ENCODE measurements around the gene KRT75.
"Not testable (repeated sequence)": the region's sequence is repeated elsewhere in the genome, so short reads cannot be mapped to it uniquely, and the experiment has no call there.

Gene KRT75

DNA sequence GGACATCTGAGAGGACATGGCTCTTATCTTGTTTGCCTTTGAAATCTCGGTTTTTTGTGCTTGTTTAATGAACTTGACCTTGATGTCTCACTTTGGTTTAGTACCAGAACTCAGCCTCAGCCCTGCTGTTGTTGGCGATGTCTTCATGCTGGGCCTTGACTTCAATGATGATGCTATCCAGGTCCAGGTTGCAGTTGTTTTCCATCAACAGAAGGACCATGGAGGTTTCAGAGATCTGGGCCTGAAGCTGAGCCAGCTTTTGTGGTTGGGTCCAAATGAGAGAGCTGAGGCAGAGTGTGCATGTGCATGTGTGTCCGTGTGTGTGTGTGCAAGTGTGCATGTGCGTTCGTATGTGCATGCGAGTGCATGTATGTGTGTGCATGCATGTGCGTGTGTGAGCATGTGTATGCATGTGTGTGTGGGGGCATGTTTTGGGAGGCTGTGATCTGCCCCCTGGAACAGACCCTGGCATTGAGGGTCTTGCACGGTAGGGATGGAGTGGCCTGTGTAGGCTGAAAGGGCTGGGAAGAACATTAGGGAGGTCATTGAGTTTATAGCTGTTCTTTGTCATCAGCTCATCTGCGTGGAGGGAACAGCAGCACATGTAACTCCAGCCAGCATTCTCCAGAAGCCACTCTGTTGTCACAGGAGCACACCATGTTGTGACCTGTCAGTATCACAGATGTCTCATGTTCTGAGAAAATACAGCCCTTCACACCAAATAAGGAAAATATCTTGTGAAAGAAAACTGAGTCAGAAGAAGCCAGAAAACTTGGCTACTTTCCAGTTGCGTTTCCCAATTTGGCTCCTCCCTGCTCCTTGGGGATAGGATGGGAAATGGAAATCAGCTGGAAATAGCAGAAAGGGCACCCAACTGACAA lies 18.1 kb downstream of the KRT75 start:
- no peak for DNase-seq

DNA sequence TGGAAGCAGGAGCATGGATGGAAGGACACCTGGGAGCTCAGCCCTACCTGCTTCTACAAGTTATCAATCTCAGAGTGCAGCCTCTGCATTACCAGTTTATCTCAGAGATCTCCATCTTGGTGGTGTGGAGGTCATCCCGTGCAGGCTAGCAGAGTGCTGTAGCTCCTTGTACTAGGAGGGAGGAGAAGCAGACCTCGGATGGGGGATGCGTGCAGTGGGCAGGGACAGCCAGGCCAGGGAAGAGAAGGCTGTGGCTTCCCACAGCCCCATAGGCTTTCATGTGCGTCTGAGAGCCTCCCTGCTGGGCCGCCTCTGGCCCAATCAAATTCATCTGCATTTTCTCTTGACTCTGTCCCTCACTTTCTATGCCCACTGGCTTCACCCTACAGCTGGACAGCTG lies 19.2 kb downstream of the KRT75 start:
- DNase-seq = no peak

DNA sequence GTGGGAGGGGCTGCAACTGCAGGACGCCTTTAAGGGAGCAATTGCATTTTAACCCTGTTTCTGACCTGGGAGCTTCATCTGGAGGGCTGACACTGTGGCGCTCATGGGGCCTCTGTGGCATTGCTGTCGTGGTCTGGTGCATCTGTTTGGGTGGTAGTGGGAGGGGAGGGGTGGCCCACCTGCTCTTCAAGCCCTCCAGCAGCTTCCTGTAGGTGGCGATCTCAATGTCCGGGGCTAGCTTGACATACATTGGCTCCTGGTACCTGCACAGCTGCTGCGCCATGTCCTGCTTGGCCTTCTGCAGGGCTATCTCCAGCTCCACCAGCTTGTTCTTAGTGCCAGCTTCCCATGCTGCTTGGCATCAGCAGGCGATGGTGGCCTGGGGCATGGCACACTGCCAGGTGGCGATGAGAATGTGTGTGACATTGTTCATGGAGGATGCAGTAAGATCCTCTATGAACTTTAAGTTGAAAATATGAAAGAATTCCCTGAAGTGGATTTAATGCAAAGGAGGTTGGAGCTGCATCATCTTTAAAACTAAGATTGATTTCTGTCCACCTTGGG lies 20.3 kb downstream of the KRT75 start:
- no peak for DNase-seq

DNA sequence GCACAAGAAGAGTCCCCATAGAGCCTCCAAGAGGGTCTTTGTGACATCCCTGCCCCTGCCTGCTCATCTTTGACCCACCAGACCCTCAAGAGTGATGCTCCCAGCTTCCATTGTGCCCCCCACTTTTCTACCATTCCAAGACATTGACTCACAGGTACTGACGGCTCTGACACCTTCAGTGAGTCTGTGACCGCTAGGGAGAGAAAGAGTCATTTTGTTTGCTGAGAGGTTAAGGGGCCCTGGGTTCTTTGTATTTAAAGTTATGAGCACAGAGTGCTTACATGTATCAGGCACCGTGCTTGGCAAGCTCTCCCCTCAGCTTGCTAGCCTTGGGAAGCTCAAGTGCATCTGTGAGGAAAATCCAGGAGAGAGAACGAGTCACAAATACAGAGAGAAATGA lies 21.0 kb downstream of the KRT75 start:
- no peak for DNase-seq

DNA sequence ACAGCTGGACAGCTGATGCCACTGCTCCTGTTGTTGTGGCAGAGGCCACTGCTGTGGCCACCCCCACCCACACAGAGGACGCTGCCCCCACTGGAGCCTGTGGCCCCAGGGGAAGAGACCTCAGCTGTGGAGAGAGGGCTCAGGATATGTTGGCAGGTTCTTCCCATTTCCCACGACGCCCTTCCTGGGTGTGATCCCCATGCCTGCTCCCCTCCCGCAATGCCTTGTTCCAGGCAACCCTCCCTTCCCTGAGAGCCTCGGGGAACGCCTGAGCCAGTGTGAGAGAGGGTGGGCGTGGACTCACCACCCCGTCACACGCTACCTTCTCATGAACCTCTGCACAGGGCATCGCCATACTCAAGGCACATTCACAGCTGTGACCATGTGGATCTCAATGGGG lies 22.4 kb downstream of the KRT75 start:
- no peak for DNase-seq

DNA sequence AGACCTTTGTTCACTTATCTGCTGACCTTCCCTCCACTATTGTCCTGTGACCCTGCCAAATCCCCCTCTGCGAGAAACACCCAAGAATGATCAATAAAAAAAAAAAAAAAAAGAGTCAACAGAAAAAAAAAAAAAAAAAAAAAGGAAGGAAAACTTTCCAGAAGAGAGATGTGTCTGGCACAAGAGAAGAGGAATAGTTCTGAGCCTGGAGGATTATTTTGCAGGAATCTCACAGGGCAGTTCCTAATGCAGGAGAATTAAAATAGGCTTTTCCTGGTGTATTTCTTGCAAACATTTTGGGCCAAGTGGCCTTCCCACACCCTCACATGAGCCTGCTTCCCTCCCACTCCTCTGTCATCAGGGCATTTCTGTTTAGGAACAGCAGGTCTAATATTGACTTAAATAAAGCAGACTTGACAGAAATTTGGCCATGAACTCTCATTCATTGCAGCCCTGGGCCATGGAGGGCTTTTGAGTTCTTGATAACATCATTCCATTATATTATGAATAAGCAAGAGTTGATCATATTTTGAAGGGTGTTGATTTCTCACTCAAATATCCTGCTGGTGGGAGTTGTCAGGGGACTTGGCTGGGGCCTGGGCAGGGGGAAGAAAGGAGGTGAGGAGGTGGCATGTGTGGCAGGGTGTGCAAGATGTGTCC lies 23.5 kb downstream of the KRT75 start:
- DNase-seq = not testable (repeated sequence)

DNA sequence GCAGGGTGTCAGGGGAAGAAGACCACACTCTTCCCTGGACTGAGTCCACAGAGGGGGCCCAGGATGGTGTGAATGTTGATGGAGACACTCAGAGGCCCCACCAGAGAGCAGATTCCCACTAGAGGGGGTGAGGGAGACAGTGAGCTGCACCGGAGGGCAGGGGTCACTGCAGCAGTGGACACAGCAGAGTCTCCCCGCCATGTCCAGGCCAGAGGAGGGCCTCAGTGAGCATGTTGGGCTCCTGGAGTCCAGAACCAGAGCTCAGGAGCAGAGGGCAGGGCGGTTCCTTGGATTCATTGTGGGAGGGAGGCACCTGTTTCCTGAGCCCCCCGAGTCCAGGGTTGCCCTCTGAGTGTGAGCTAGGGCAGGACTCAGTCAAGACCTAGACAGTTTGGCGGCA lies 26.3 kb downstream of the KRT75 start:
- DNase-seq = no peak

DNA sequence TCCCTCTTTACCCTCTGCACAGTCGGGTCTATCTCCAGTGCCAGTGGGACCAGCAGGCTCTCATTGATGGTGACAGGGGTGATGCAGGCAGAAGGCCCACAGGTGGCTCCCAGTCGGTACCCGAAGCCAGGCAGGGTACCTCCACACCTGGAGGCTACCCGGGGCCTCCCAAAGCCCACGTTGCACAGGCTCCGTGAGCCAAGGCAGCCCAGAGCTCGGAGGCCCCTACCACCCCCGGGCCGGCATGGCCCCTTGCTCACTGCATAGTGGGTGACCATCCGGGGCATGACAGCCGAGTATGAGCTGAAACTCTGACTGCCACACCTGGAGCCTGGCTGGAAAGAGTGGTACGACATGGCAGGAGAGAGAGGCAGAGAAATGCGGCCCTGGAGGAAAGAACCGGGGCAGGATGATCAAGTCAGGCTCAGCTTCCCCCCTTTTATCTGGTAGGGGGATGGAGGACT lies 28.2 kb downstream of the KRT75 start, which contains the start of gene KRT82:
Gene KRT82, minus strand, starts transcription at position 414 of the 464 bp plus-strand sequence. Its CDS starts 58 bp downstream, at position 356.
- no peak for DNase-seq

DNA sequence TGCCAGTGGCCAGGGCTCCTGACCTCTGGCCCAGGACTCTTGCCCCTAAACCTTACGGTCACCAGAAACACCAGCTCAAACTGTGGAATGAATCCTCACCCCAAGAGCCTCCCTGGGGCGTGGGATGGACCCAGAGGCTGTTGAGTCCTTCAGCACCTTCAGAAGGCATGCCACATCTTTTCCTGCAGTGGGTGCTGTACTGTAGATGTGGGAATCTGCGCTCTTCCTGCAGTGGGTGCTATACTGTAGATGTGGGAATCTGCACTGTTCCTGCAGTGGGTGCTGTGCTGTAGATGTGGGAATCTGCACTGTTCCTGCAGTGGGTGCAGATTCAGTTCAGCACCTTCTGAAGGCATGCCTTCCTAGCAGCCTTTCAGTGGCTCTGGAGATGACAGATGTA lies 29.2 kb downstream of the KRT75 start:
- DNase-seq = no peak

DNA sequence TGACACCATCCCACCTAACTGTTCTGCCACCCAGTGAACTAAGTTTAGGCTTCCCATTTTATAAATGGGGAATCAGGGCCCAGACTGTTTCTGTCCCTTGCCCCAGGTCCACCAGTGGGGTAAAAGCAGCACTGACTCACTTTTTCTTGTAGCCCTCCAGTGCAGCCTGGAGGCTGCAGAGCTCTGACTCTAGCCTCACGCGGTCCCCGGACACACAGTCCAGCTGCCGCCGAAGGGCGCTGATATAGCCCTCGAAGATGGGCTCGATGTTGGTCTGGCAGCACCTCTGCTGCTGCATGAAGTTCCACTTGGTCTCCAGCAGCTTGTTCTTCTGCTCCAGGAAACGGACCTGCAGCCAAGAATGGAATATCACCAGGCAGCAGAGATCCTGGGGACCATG lies 30.6 kb downstream of the KRT75 start:
- DNase-seq = no peak

DNA sequence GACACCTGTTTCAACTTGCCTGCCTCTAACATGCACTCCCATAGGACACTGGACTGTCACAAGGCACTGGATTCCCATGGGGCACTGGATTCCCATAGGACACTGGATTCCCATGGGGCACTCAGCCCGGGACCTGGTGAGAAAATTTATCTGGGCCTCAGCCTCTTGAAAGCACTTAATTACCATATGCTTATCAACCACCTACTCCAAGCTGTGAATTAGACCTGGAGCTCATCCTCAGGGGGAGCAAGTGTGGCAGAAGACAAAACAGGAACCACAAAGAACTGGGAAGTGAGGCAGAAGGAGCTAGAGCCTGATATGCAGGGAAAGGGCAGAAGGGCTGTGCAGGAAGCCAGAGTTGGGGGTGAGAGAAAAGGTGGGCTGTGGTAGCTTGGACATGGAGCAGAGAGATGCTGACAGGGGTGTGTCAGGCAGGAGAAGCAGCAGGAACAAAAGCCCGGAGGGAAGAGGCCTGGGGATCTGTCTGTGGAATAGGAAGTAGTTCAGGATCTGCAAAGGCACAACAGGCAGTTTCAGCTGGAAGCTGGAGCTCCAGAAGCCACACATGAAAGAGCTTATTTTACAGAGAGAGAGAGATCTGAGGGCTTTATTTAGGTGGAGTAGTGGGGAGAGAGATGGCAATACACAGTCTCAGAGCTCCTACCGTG lies 31.2 kb downstream of the KRT75 start:
- no peak for DNase-seq

DNA sequence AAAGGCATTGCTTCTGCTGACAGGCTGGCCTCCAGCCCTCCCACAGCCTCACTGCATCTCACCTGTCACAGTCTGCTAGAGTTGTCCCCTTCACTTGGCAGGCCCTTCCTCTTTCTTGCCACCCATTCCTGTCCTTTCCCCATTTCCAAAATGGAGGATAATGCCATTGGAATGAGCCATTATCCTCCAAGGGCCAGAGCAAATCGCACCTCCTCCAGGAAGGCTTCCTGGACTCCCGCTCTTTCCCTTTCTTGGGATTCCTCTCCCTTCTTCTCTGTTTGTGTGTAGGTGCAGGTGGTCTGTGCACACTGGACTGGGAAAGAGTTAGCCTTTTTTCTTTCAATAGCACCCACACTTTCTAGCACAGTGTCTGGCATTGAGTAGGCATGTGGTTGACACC lies 31.8 kb downstream of the KRT75 start:
- DNase-seq = no peak

DNA sequence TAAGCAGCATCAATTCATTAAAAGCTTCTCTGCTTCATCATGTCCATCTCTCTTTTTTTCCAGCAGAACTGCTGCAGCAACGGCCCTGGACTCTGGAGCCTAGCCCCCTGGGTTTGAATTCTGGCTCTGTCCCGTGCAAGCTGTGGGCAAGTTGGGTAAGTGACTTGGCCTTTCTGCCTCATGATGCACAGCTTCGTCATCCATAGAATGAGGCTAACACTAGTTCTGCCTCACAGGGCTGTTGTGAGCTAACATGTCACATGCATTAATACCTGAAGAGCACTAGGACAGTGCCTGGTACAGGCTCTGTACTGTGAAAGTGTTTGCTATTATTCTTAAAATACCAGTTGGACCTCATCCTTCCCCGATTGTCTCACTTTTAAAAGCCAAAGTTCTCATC lies 32.2 kb downstream of the KRT75 start:
- DNase-seq = no peak

DNA sequence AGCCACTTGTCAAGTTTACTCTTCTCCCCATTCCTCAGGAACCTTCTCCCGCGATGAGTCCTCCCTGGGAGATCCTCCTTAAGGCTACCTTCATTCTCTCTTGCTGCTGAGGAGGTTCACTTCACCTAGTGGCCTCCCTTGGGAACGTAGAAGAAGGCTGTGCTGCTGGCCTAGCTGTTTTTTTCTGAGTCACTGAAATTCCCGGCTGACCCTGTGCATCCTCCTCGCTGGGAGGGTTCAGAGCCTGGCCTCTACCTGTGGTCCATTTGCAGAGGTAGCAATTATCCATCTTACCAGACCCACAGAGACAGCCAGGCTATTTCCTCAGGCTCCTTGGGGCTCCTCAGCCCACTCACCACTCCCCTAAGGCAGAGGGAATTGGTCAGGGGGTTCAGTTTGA lies 32.6 kb downstream of the KRT75 start:
- no peak for DNase-seq

DNA sequence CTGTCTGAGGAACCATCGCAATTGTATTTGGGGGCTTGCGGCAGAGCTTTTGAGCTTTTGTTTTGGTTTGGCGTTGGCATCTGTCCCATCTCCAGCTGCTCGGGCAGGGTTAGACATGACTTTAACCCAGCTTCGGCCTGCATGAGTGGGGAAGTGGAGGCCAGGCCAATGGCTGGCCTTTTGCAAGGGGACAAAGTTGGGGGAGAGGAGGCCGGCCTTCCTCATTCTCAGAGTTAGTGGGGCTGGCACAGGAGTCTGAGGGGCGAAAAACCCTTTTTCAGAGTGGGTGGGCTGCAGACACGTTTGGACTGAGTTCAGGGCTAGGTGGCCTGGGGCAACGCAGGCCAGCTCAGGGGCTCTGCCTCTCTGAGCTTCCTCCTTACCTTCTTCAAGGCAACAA lies 33.3 kb downstream of the KRT75 start:
- DNase-seq = no peak

DNA sequence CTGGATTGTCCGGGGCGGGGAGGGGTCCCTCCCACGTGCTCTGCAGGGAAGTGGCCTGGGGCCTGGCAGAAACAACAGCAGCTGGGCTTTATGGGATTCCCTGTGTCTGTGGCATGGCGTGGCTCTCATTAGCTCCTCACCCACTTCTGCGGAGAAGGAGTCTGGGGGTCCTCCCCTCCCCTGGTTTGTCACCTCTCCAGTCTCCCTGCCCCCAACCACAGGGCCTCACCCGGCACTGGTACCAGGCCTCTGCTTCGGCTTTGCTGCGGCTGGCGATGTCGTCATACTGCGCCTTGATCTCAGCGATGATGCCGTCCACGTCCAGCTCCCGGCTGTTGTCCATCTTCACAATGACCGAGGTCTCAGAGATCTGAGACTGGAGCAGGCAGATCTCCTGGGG lies 34.4 kb downstream of the KRT75 start:
- DNase-seq = no peak

DNA sequence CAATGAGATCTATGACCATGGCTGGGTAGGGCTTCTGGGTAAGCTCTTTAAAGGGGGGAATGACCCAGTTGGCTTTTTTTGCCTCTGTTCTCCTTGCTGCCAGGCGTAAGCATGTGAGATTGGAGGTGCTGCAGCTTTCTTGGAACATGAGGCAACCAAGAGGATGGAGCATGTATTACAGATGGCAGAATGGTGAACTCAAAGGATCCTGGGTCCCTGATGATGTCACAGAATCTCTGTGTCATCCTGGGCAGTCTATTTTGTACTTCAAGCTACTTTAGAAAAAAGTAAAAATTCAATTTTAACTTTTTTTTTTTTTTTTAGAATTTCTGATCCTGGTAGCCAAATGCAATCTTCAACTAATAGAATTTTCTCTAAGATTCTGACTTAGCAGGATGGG lies 36.0 kb downstream of the KRT75 start:
- no peak for DNase-seq

DNA sequence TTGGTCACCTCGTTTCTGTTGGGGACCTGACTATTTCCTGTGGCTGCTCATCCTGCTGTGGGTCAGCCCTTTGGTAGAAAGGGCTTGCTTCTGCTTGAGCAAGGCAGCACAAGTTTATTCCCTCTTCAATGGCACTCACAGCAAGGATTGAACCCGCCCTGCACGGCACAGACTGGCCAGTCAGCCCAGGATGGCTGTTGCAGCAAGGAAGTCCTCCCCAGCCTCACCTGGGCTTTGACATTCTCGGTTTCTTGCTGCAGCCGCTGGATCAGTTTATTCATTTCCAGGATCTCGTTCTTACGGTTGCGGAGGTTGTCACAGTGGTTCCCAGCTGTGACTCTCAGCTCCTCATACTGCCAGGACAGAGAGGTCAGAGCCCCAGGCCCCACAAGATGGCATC lies 37.5 kb downstream of the KRT75 start:
- no peak for DNase-seq

DNA sequence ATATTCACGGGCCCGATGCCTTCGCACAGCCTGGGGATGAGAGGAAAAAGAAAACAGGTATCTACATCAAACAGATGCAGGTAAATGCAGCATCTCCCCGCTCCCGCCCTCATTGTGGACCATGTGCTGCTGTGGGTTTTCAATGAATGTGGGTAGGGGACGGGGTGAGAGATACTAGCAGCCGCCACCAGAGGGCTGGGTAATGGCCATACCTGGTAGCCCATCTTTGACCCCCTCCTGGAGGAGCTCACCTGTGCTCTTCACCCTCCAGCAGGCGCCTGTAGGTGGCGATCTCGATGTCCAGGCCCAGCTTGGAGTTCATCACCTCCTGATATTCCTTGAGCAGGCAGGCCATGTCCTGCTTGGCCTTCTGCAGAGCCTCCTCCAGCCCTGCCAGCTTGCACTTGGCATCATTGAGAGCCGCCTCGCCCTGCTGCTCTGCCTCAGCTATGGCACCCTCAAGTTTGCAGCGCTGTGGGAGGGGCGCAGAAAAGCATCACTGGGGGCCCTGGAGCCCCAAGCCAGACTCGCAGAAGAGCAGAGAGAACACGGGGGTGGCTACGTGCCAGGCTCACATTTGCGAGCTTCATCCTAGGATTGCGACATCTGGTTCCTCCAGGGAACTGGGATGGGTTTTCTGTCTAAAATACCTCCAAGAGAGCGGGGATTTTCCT lies 38.3 kb downstream of the KRT75 start:
- no peak for DNase-seq

DNA sequence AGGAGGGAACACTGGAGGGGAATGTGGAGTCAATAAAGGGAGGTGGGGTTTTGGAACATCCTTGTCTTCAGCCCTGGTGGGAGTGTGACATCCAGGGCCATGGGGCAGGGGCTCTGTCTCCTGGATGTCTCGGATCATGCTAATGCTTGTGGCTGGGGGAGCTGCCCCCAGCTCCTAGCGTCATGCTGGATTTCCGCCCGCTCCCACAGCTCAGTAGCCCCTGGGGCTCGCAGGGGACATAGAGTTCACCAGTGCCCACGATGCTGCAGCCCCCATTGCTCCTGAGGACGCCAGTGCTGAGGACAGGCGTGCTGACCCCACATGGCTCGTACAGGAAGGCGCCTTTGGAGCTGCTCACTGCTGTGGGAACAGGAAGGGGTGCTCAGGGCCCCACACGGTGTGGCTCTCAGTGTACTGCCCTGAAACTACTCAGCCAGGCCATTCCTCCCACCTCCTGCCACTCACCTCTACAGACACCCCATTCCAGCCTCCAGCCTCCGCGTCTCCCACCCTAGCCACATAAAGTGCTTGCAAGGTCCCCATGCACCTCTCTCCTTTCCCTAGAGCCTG lies 39.2 kb downstream of the KRT75 start:
- DNase-seq = no peak

DNA sequence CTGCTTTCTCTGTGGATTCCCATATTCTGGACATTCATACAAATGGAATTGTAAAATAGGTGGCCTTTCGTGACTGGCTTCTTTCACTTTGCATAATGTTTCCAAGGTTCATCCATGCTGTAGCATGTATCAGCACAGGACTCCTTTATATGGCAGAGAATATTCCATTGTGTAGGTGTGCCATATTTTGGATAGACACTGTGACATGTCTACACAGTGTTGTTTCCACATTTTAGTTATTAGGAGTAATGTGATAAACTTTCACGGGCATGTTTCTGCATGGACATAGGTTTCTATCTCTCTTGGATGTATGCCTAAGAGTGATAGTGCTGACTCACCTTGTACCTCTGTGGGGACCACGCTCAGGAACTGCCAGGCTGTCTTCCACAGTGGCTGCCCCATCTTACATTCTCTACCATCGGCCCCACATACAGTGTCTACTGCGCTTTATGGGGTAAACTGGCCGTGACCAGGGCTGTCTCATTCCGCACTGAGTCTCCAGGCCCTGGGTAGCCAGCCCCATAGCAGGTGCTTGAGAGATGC lies 41.6 kb downstream of the KRT75 start:
- no peak for DNase-seq

DNA sequence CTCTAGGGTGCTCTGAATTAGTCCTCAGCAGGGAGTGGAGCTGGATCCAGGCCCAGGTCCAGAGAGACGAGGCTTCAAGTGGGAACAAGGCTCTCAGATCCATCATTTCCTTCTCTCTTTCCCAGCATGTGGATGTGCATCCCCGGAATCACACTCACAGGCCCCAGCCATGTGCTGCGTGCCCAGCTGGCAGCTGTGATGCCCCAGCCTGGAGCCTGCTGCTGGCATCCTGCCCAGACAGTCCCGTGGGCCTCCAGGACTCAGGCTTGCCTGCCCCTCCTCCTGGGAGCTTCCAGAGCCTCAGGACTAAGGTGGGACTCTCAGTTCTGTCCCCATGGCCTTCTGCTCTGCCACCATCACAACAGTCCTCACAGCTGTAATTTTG lies 42.6 kb downstream of the KRT75 start:
- peak; percentile 53 for DNase-seq
